ENCODE measurements around the gene MAP6.

DNA sequence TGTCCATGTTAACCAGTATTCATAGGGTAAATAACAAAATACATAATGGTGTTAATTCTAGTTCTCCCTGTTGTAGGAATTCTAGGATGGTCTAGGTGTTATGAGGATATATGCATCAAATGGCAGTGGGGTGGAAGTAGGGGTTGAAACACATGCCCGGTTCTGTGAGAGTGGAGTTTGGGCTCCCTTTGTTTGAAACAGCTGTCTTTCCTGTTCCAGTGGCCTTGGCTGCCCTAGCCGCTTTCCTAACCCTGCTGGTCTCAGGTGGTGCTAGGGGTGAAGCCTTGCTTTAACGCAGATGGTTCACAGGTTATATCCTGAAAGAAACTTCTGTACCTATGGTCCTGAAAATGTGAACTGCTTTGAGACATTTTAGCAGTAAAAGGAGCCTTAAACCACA lies 68.5 kb downstream of the MAP6 start:
- TF ChIP-seq POLR2A (IDR thresholded peaks at IDR 0.05; ENCODE audit: borderline replicate concordance, extremely low read depth, insufficient read depth, insufficient read length) (no peak), RAD21 (IDR thresholded peaks at IDR 0.05; ENCODE audit: low read depth) (no peak), EZH2 (IDR thresholded peaks at IDR 0.05) (no peak), YY1 (IDR thresholded peaks at IDR 0.05; ENCODE audit: extremely low read depth, insufficient replicate concordance, low read depth, low read length) (no peak), FOSL1 (IDR thresholded peaks at IDR 0.05; ENCODE audit: low read depth) (no peak), POLR2AphosphoS5 (IDR thresholded peaks at IDR 0.05; ENCODE audit: low read depth, low read length) (no peak), CBX3 (IDR thresholded peaks at IDR 0.05; ENCODE audit: low read depth) (no peak), ZNF274 (IDR thresholded peaks at IDR 0.05; ENCODE audit: low read depth, low read length) (no peak), CEBPB (IDR thresholded peaks at IDR 0.05; ENCODE audit: low read depth) (no peak), EZH2phosphoT487 (IDR thresholded peaks at IDR 0.05; ENCODE audit: borderline replicate concordance) (no peak)
- TF ChIP-seq, protein P1, sequence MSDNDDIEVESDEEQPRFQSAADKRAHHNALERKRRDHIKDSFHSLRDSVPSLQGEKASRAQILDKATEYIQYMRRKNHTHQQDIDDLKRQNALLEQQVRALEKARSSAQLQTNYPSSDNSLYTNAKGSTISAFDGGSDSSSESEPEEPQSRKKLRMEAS (IDR thresholded peaks at IDR 0.05): no peak
- TF ChIP-seq, protein P2, sequence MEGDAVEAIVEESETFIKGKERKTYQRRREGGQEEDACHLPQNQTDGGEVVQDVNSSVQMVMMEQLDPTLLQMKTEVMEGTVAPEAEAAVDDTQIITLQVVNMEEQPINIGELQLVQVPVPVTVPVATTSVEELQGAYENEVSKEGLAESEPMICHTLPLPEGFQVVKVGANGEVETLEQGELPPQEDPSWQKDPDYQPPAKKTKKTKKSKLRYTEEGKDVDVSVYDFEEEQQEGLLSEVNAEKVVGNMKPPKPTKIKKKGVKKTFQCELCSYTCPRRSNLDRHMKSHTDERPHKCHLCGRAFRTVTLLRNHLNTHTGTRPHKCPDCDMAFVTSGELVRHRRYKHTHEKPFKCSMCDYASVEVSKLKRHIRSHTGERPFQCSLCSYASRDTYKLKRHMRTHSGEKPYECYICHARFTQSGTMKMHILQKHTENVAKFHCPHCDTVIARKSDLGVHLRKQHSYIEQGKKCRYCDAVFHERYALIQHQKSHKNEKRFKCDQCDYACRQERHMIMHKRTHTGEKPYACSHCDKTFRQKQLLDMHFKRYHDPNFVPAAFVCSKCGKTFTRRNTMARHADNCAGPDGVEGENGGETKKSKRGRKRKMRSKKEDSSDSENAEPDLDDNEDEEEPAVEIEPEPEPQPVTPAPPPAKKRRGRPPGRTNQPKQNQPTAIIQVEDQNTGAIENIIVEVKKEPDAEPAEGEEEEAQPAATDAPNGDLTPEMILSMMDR (IDR thresholded peaks at IDR 0.05 in 2 of 3, conservative IDR thresholded peaks at IDR 0.05 in 1 of 3; ENCODE audit: borderline replicate concordance in 1 of 3, insufficient read depth in 1 of 3, low read depth in 2 of 3, low read length in 2 of 3): no peak
- TF ChIP-seq, protein P3, sequence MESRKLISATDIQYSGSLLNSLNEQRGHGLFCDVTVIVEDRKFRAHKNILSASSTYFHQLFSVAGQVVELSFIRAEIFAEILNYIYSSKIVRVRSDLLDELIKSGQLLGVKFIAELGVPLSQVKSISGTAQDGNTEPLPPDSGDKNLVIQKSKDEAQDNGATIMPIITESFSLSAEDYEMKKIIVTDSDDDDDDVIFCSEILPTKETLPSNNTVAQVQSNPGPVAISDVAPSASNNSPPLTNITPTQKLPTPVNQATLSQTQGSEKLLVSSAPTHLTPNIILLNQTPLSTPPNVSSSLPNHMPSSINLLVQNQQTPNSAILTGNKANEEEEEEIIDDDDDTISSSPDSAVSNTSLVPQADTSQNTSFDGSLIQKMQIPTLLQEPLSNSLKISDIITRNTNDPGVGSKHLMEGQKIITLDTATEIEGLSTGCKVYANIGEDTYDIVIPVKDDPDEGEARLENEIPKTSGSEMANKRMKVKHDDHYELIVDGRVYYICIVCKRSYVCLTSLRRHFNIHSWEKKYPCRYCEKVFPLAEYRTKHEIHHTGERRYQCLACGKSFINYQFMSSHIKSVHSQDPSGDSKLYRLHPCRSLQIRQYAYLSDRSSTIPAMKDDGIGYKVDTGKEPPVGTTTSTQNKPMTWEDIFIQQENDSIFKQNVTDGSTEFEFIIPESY (IDR thresholded peaks at IDR 0.05; ENCODE audit: extremely low read depth, insufficient replicate concordance, low read length): no peak
- TF ChIP-seq, protein P4, sequence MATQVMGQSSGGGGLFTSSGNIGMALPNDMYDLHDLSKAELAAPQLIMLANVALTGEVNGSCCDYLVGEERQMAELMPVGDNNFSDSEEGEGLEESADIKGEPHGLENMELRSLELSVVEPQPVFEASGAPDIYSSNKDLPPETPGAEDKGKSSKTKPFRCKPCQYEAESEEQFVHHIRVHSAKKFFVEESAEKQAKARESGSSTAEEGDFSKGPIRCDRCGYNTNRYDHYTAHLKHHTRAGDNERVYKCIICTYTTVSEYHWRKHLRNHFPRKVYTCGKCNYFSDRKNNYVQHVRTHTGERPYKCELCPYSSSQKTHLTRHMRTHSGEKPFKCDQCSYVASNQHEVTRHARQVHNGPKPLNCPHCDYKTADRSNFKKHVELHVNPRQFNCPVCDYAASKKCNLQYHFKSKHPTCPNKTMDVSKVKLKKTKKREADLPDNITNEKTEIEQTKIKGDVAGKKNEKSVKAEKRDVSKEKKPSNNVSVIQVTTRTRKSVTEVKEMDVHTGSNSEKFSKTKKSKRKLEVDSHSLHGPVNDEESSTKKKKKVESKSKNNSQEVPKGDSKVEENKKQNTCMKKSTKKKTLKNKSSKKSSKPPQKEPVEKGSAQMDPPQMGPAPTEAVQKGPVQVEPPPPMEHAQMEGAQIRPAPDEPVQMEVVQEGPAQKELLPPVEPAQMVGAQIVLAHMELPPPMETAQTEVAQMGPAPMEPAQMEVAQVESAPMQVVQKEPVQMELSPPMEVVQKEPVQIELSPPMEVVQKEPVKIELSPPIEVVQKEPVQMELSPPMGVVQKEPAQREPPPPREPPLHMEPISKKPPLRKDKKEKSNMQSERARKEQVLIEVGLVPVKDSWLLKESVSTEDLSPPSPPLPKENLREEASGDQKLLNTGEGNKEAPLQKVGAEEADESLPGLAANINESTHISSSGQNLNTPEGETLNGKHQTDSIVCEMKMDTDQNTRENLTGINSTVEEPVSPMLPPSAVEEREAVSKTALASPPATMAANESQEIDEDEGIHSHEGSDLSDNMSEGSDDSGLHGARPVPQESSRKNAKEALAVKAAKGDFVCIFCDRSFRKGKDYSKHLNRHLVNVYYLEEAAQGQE (IDR thresholded peaks at IDR 0.05; ENCODE audit: low read depth): no peak
